A549 treated with ZK216348 at 1 μM for 4 hours (cell line): ENCODE data around the gene TXNRD1. TPM values are rescaled to one million over a fixed set of nuclear protein-coding genes. Genes with fewer than 3 reads are reported as not detected.

Experiments used
- total RNA-seq: library from RNA; stranded (reverse); fragments of 200-300 nt; extraction: Qiagen RNA extraction; gene quantifications from 5 replicates; pipeline ENCODE4 v1.2.3, GENCODE V29; 2022; ENCODE audit warnings: low read depth

Gene TXNRD1
- total RNA-seq: 850 to 1,127 TPM (median 1,016 TPM) in 5 replicates

GRCh38 chr12:104215638-104216297 is at the start of gene TXNRD1:
TSS of gene TXNRD1 (plus strand) at chr12:104215779. CDS start at chr12:104215803, 24 bp downstream.

GRCh38 chr12:104303538-104304151 is 88.1 kb downstream of the TXNRD1 start, which contains the start of gene EID3:
TSS of gene EID3 (plus strand) at chr12:104303739. CDS start at chr12:104303935, 196 bp downstream.

Other genes starting within 250 kb of the TXNRD1 start
- 20.7 to 33.2 TPM (median 25.1 TPM) in 5 replicates for gene TDG, start 249.9 kb upstream of the TXNRD1 start, total RNA-seq
- 0.20 to 0.59 TPM (median 0.21 TPM) in 4 of 5 replicates, not detected in the other for gene GLT8D2, start 165.6 kb upstream of the TXNRD1 start, total RNA-seq
- gene HCFC2, start 151.2 kb upstream of the TXNRD1 start, total RNA-seq: 4.4 to 6.1 TPM (median 5.1 TPM) in 5 replicates
- 25.1 to 32.9 TPM (median 26.9 TPM) in 5 replicates for gene NFYB, start 77.6 kb upstream of the TXNRD1 start, total RNA-seq
- gene EID3, start 88.0 kb downstream of the TXNRD1 start, total RNA-seq: 6.3 to 9.3 TPM (median 7.0 TPM) in 5 replicates
- 10.7 to 28.1 TPM (median 25.9 TPM) in 5 replicates for gene CHST11, start 241.2 kb downstream of the TXNRD1 start, total RNA-seq